ENCODE data around the gene XKR8.

XKR8 gene

DNA sequence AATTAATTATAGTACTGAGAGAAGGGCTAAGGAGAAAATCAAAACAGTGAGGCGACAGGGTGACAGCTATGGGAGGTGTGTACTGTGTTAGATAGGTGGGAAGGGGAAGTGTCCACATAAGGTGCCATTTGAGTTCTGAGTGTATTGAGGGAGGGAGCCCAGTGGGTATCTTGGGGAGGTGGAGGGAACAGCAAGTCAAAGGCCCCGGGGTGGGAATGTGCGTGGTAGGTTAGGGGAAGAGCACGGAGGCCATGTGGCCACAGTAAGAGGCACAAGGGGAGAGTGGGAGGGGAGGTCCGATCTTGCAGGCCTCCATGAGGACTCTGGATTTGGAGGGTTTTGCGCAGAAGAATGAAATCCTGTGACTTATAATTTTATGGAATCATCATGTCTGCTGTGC, 3.0 kb upstream of the XKR8 start:
- DNase-seq (ENCODE audit: low read depth in 2 of 2) = no peak

GRCh38 chr1:27957655-27958054, 2.1 kb upstream of the XKR8 start:
- DNase-seq (ENCODE audit: low read depth in 2 of 2) = no peak

DNA sequence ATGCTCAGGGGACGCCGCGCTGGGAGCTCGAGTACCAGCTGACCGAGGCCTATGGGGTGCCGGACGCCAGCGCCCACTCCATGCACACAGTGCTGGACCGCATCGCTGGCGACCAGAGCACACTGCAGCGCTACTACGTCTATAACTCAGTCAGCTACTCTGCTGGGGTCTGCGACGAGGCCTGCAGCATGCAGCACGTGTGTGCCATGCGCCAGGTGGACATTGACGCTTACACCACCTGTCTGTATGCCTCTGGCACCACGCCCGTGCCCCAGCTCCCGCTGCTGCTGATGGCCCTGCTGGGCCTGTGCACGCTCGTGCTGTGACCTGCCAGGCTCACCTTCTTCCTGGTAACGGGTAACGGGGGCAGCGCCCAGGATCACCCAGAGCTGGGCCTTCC, 1.3 kb upstream of the XKR8 start:
- DNase-seq (ENCODE audit: low read depth in 2 of 2) = no peak

GRCh38 chr1:27960762-27961645, 1.2 kb downstream of the XKR8 start:
- no peak for DNase-seq (ENCODE audit: low read depth in 2 of 2)

GRCh38 chr1:27961646-27962221, 2.0 kb downstream of the XKR8 start:
- no peak for DNase-seq (ENCODE audit: low read depth in 2 of 2)

- DNase-seq (ENCODE audit: low read depth in 2 of 2) = no peak
These were observed 3.6 kb downstream of the XKR8 start for GRCh38 chr1:27963393-27963792.

- no peak for DNase-seq (ENCODE audit: low read depth in 2 of 2)
These were observed 6.8 kb downstream of the XKR8 start for GRCh38 chr1:27966402-27967105.

DNA sequence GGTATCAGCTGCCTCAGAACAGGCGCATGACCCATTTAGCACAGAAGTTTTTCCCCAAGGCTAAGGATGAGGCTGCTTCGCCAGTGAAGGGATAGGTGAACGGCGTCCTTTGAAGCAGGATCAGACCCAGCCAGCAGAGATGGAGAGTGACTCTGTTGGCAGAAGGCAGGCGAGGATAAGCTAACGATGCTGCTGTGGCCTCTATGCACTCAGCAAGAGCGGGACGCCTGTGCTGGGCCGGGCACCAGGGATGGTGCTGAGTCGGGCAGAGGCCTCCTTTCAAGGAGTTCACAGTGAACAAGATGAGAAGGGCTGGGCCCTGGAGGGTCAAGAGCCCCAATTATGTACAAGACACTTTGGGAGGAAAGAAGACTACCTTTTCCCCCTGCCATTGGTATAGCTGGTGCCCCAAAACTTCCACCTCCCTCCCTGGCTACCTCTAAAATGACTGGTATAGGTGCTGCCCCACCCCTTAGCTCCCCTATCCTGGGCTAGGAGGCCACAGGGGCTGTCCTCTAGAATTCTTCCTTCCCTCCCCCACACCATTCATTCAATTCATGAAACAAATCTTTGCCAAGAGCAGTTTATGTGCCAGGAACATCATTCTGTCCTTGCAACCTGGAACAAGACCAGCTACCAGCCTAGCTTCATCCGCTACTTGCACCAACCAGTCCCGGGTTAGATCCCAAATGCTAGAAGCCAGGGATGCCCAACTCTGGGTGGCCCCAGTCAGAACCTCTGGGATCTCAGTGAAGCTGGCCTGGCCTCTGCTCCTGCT, 7.5 kb downstream of the XKR8 start:
- DNase-seq (ENCODE audit: low read depth in 2 of 2) = no peak

DNA sequence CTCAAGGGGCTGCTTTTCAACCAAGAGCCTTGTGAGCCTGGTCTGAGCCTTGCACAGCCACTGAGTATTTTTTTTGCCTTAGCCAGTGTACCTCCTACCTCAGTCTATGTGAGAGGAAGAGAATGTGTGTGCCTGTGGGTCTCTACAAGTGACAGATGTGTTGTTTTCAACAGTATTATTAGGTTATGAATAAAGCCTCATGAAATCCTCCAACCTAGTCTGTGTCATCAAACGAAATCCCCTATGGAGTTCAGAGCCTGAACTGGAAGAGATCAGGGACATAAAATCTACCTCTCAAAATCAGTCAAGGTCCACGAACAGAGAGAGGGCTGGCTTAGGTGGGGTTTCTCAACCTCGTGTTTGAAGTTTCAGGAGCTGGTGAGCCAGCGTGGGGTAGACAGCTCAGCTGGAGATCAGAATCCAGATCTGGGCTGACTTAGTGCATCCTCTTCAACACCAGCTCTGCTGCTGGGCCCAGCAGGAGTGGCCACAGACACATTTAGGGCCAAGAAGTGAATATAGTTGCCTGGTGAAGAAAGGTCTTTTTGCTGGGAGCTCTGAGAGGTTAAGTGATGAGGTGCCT, 8.2 kb downstream of the XKR8 start:
- no peak for DNase-seq (ENCODE audit: low read depth in 2 of 2)

- no peak for DNase-seq (ENCODE audit: low read depth in 2 of 2)
These were observed 8.9 kb downstream of the XKR8 start for GRCh38 chr1:27968692-27969091.

- DNase-seq (ENCODE audit: low read depth in 2 of 2) = no peak
These were observed 10.6 kb downstream of the XKR8 start for GRCh38 chr1:27970401-27970800.

DNA sequence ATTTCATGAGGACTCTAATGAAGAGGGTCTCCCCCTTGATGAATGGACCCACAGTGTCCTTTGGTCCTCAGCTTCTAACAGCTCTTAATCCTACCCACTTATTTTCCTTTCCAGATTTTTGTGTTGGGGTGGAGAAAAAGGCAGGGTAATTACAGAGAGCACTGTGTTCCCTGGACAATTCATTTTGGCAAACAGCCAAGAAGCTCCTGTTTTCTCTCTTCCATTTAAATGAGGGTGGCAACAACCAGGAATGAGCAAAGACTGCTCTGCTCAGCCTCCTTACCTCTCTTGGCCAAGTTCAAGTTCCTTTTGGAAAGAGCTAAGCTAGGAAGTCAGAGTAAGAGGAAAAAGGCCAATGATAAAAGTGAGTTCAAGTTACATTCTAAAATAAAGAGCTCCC, 11.9 kb downstream of the XKR8 start:
- DNase-seq (ENCODE audit: low read depth in 2 of 2) = no peak

DNA sequence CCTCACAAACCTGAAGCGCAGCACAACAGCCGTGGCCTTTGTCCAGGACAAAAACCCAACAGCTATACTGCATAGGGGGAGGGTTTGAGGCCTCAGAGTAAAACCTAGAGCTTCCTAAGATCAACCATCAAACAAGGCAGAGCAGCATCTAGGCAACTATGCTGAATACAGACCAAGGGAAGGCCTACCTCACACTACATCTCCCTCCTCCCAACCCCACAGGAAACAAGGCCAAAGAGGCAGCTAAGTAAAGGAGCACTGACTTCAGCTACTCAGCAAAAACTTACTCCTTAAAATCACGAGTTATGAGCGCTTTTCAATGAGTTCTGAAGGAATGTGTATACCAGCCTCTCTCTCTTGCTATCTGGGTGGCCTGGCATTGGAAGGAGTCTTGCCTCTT, 12.4 kb downstream of the XKR8 start:
- no peak for DNase-seq (ENCODE audit: low read depth in 2 of 2)

- no peak for DNase-seq (ENCODE audit: low read depth in 2 of 2)
These were observed 14.1 kb downstream of the XKR8 start for GRCh38 chr1:27973771-27974416.

DNA sequence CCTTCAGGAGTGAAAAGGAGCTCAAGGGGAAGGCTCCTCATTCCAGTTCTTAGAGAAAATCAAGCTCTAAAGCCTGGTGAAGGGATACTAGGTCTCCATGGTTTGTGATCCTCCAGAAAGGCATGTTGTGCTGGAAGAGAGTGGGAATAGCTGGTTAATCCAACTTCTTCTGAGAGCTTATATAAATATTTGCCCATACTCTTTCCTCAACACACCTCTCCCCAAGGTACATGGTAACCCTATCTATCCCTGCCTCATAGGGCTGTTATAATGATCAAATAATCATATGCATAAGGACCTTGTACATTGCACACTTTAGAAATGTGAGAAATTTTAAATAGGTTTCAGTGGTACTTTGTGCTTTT, 14.6 kb downstream of the XKR8 start:
- no peak for DNase-seq (ENCODE audit: low read depth in 2 of 2)

- no peak for DNase-seq (ENCODE audit: low read depth in 2 of 2)
These were observed 19.5 kb downstream of the XKR8 start for GRCh38 chr1:27979151-27979858.

DNA sequence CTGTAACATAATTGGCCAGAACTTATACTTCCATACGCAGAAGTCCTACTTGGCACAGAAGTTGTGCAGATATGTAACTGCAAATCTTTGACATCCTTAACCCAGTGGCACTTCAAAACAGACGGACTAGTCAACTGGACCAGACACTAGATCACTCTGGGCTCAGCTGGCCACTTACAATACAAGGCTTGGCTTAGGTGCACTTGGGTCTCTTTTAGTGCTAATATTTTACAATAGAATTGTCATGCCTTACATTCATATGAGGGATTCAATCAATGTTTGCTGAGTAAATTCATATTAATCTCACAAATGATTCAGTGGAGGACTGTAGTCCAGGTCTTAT, 20.1 kb downstream of the XKR8 start:
- no peak for DNase-seq (ENCODE audit: low read depth in 2 of 2)

GRCh38 chr1:27980216-27980845, 20.6 kb downstream of the XKR8 start:
- no peak for DNase-seq (ENCODE audit: low read depth in 2 of 2)

- DNase-seq (ENCODE audit: low read depth in 2 of 2) = no peak
These were observed 21.4 kb downstream of the XKR8 start for GRCh38 chr1:27981145-27981544.

DNA sequence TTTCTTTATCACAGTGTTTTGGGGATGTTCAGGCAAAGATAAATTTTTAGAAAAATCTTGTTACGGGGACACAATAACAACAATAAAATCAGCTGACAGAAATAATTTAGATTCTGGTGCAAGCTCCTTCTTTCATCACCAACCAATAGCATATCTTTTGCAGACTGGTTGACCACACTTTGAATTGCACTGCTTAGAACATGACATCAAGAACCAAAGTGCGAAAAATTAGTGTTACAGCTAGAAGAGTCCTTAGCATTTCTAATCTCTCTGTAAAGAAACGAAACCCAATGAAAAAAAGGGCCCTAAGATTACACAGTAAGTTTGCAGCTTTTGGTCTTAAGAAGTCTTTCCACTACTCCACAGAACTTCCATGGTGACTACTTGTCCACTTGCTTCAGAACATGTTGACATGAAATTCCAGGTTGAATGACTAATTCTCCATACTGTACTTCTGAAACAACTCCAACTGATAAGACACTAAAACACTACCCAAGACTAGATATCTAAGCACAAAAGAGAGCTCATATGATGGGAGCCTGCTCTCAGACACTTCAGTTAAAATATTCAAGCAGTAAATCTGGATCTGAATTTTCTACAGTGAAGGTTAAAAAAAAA, 31.3 kb downstream of the XKR8 start:
- no peak for DNase-seq (ENCODE audit: low read depth in 2 of 2)
